Breast epithelium (tissue), 3 donors: ENCODE data around the gene CUTC.

Experiments
- POLR2A ChIP-seq: fragments of 450-650 bp; IDR thresholded peaks from one replicate; pipeline ENCODE4 v1.6.1; 2016; ENCODE audit warnings: antibody characterized with exemption, mild to moderate bottlenecking, moderate library complexity
- POLR2AphosphoS5 ChIP-seq, 3 donors: sonication (generic); formaldehyde crosslinking; IDR thresholded peaks; one replicate each; pipeline ENCODE4 v1.6.1; 2017; ENCODE audit warnings: antibody characterized with exemption in 3 of 3
- TF ChIP-seq, protein P1 (sequence below), 3 donors: fragments of 450-650 bp; IDR thresholded peaks; one replicate each; pipeline ENCODE4 v1.5.1; 2016 to 2017; ENCODE audit warnings: antibody characterized with exemption in 3 of 3, mild to moderate bottlenecking in 3 of 3, moderate library complexity in 3 of 3

DNA sequence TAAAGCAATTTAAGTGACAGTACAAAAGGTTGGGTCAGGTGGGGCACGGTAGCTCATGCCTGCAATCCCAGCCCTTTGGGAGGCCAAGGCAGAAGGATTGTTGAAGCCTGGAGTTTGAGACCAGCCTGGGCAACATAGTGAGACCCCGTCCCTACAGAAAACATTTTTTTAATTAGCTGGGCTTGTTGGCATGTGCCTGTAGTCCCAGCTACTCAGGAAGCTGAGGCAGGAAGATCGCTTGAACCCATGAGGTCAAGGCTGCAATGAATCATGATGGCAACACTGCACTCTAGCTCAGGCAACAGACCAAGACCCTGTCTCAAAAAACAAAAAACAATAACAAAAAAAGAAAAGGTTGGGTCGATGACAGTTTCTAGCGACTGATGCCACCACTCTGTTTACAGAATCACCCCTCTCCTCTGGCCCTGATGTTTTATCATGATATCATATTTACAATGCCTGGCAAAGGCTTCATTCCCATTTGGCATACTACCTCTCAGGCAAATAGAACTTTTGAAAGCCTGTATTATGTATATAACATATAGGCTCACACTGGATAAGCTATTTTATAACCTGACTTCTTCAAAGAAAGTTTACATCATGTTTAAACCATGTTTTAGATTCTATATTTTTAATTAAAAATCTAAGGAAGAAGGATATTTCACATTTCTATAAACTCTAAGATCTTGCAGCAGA is 49.8 kb downstream of the CUTC start:
- TF ChIP-seq POLR2A (no peak), POLR2AphosphoS5 (IDR thresholded peaks at IDR 0.05) (no peak)
- TF ChIP-seq, protein P1, sequence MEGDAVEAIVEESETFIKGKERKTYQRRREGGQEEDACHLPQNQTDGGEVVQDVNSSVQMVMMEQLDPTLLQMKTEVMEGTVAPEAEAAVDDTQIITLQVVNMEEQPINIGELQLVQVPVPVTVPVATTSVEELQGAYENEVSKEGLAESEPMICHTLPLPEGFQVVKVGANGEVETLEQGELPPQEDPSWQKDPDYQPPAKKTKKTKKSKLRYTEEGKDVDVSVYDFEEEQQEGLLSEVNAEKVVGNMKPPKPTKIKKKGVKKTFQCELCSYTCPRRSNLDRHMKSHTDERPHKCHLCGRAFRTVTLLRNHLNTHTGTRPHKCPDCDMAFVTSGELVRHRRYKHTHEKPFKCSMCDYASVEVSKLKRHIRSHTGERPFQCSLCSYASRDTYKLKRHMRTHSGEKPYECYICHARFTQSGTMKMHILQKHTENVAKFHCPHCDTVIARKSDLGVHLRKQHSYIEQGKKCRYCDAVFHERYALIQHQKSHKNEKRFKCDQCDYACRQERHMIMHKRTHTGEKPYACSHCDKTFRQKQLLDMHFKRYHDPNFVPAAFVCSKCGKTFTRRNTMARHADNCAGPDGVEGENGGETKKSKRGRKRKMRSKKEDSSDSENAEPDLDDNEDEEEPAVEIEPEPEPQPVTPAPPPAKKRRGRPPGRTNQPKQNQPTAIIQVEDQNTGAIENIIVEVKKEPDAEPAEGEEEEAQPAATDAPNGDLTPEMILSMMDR (IDR thresholded peaks at IDR 0.05), result no peak
